Lung (tissue), 12 donors: Measurements from ENCODE around the gene KRTAP10-10. TPM values are rescaled to one million over a fixed set of nuclear protein-coding genes. Genes with fewer than 3 reads are reported as not detected.

Experiments
- ATAC-seq: fragments of 200-7000 bp; cut with Tn5 transposase; one replicate; pipeline ENCODE4 v1.9.1; 2020; ENCODE audit warnings: moderate number of reproducible peaks; ENCODE audit not compliant: insufficient read depth, low FRiP score
- DNase-seq, 3 donors: peaks; one replicate each; pipeline ENCODE4 v3.0.0-alpha.2; 2013 to 2017
- H3K27ac ChIP-seq, 2 donors: one replicate each; pipeline ENCODE4 v1.5.1; 2013; ENCODE audit warnings: mild to moderate bottlenecking in 2 of 2, moderate library complexity in 2 of 2, control low read depth in 1 of 2, inconsistent platforms in 1 of 2, low read depth in 1 of 2, low read length in 1 of 2
- H3K27me3 ChIP-seq, 3 donors: one replicate each; pipeline ENCODE4 v1.5.1; 2013; ENCODE audit warnings: low read length in 2 of 3; ENCODE audit not compliant: control insufficient read depth in 3 of 3, insufficient read depth in 3 of 3
- H3K36me3 ChIP-seq, 4 donors: one replicate each; pipeline ENCODE4 v1.5.1; 2013; ENCODE audit warnings: low read length in 4 of 4, mild to moderate bottlenecking in 1 of 4, moderate library complexity in 1 of 4; ENCODE audit not compliant: control insufficient read depth in 4 of 4, insufficient read depth in 4 of 4
- H3K4me1 ChIP-seq, 5 donors: one replicate each; pipeline ENCODE4 v1.5.1; 2013; ENCODE audit warnings: low read length in 5 of 5, mild to moderate bottlenecking in 2 of 5, moderate library complexity in 1 of 5; ENCODE audit not compliant: control insufficient read depth in 5 of 5, insufficient read depth in 5 of 5
- H3K4me3 ChIP-seq: one replicate; pipeline ENCODE4 v1.5.1; 2013; ENCODE audit warnings: mild to moderate bottlenecking, control low read depth, moderate library complexity
- H3K9ac ChIP-seq, 2 donors: one replicate each; pipeline ENCODE4 v1.5.1; 2013; ENCODE audit warnings: low read length in 2 of 2, control low read depth in 1 of 2; ENCODE audit not compliant: insufficient read depth in 1 of 2
- H3K9me3 ChIP-seq, 4 donors: one replicate each; pipeline ENCODE4 v1.5.1; 2013; ENCODE audit warnings: low read length in 3 of 4, mild to moderate bottlenecking in 1 of 4, moderate library complexity in 1 of 4; ENCODE audit not compliant: control insufficient read depth in 4 of 4, insufficient read depth in 3 of 4
- WGBS, 2 donors: extraction: QIAGEN DNeasy Blood & Tissue Kit; methylation state at CpG; one replicate each; pipeline ENCODE4 v1.1.7; 2013; 5-methylcytosine and 5-hydroxymethylcytosine counted together
- polyA plus RNA-seq, 2 donors: library from polyadenylated mRNA; stranded (reverse); fragments of 200-250 nt; gene quantifications; one replicate each; pipeline ENCODE4 v1.2.1, GENCODE V29; 2013
- total RNA-seq, 2 donors: library from RNA; depleted of rRNA in 1 of 2; stranded (reverse); fragments of >200 nt in 1 of 2; gene quantifications; one replicate each; pipeline ENCODE4 v1.2.1, GENCODE V29; 2014 to 2021
- TF ChIP-seq, protein P1 (sequence below): IDR thresholded peaks from 2 replicates; pipeline ENCODE4 v1.5.1; 2012; ENCODE audit warnings: mild to moderate bottlenecking; ENCODE audit errors: control extremely low read depth, extremely low read depth
- donor health status: control.
- donor health status: control.
- donor health status: Bipolar disorder and iron deficiency.
- donor health status: healthy.
- donor health status: DM: yes; HTN: yes; CAD: no.

Gene KRTAP10-10
- total and polyA plus RNA-seq, 4 donors, result not detected

DNA sequence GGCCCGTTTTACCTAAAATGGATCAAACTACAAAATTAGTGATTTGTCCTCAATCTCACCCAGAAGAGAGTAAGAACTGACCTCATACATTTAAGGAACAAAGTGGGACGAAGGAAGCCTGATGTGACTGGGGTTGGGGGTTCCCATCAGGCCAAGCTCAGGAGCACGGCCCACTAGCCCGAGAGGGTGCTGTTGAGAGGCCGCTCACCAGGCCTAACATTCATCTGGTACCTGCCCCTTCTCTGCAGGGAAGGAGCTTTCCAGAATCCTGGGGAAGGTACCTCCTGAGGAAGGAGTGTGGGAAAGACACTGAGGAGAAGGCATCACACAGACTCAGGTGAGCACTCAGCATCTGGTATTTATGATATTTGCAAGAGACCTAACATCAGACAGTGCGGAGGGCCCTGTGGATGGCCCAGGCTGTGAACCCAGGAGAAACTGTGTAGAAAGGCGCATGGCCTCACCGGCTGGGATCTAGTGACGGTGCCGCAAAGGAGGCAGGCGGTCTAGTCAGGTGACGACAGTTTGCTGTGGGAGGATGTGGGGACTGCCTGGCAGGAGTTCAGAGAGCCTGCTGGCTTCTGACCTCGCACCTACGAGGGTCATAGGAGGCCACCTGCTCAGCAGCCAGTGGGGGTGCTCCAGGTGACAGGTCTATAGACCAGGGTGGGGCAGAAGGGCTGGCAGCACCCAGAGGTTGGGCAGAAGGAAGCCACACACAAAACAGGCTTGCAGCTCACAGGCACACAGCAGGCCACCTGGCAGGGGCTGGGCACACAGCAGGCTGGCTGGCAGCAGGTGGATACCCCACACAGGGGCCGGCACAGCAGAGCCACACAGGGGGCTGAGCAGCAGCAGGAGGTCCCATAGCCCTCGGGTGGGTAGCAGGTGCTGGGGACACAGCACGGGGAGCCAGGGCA, 16.8 kb downstream of the KRTAP10-10 start:
- H3K27me3 ChIP-seq, result no peaks in the 10 kb centered on the region
- no peak overlapping the region for H3K27ac ChIP-seq
- H3K9me3 ChIP-seq, result peaks cover 0 to 10% (median 2%) of the 10 kb centered on the region in 4 donors
- H3K9ac ChIP-seq, result no peak overlapping the region
- DNase-seq (no peak), ATAC-seq (no peak)
- no peaks in the 10 kb centered on the region for H3K36me3 ChIP-seq
- TF ChIP-seq, protein P1, sequence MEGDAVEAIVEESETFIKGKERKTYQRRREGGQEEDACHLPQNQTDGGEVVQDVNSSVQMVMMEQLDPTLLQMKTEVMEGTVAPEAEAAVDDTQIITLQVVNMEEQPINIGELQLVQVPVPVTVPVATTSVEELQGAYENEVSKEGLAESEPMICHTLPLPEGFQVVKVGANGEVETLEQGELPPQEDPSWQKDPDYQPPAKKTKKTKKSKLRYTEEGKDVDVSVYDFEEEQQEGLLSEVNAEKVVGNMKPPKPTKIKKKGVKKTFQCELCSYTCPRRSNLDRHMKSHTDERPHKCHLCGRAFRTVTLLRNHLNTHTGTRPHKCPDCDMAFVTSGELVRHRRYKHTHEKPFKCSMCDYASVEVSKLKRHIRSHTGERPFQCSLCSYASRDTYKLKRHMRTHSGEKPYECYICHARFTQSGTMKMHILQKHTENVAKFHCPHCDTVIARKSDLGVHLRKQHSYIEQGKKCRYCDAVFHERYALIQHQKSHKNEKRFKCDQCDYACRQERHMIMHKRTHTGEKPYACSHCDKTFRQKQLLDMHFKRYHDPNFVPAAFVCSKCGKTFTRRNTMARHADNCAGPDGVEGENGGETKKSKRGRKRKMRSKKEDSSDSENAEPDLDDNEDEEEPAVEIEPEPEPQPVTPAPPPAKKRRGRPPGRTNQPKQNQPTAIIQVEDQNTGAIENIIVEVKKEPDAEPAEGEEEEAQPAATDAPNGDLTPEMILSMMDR, result no peak
- 79 to 86% methylated on average over 17 of the region's 17 CpGs for WGBS, 2 donors
- peaks cover 0 to 1% (median 0%) of the 10 kb centered on the region in 5 donors for H3K4me1 ChIP-seq
- H3K4me3 ChIP-seq, result no peak overlapping the region

DNA sequence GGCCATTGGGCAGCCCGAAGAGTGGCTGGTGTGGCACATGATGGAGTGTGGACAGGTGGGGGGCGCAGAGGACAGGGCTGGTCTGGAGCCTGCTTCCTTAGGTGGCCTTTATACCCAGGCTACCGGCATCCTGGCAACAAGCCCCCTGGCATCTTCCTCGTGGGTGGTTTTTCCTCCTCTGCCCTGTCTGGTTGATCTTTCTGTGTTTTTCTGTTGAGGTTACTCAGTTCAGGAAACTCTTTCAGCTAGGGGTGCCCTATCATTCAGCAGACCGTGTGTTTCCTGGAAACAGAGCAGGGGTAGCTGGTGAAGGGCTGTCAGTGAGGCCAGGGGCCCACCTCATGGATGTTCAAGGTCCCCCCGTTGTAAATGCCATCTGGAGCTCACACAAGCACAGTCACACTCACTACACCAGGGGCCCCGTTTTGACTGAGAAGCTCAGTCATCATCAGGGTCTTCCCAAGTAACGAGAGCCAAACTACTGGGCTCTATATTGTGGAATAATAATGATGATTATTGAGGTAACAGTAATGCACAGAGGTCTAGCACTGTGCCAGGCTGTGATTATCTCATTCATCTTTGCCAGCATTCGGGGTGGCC, 17.5 kb downstream of the KRTAP10-10 start, which contains the start of gene KRTAP12-4:
TSS of gene KRTAP12-4 (minus strand) at position 84 of the 600 bp plus-strand sequence. CDS start at position 39, 45 bp downstream.
- TF ChIP-seq, protein P1, result no peak
- DNase-seq (no peak), ATAC-seq (no peak)
- H3K9ac ChIP-seq, result no peak within 1 kb of the TSS
- WGBS, 2 donors, result 66 to 73% methylated on average over 9 of the region's 9 CpGs
- H3K9me3 ChIP-seq, result peaks cover 0 to 12% (median 2%) of the 10 kb centered on the region in 4 donors
- H3K27ac ChIP-seq, result no peak within 1 kb of the TSS
- no peaks in the 10 kb centered on the region for H3K36me3 ChIP-seq
- H3K27me3 ChIP-seq, result no peaks in the 10 kb centered on the region
- H3K4me3 ChIP-seq, result no peak within 1 kb of the TSS
- H3K4me1 ChIP-seq, result peaks cover 0 to 1% (median 0%) of the 10 kb centered on the region in 5 donors

DNA sequence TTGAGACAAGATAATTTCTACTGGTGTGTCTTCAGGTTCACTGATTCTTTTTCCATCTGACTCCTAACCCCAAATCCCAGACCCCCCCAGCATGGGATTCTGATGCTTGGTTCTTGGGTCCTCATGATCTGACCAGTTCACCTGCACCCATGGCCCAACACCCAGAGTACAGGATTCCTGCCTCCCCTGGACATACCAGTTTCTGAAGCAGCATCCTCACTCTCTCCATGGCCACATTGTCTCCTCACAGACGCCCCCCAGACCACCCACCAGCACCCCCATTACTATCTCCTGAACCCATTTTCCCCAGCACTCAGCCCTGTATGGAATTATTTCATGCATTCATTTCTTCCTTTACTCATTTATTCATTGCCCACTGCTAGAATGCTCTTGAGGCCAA, 19.7 kb downstream of the KRTAP10-10 start:
- Histone ChIP-seq H3K9me3 (peaks cover 0 to 12% (median 2%) of the 10 kb centered on the region in 4 donors), H3K4me3 (no peak overlapping the region), H3K27me3 (no peaks in the 10 kb centered on the region), H3K4me1 (peaks cover 0 to 1% (median 0%) of the 10 kb centered on the region in 5 donors), H3K9ac (no peak overlapping the region), H3K36me3 (no peaks in the 10 kb centered on the region), H3K27ac (no peak overlapping the region)
- 67 to 80% methylated on average over 1 of the region's 1 CpG for WGBS, 2 donors
- DNase-seq (no peak), ATAC-seq (no peak)
- TF ChIP-seq, protein P1, result no peak
